GM21619 (cell line): ENCODE measurements around the gene PTPRN.
A peak's percentile ranks its signal among the peaks of the same experiment; 100 is the strongest.

Experiments used
- ATAC-seq: cut with Tn5 transposase; IDR thresholded peaks from one replicate; pipeline ENCODE4 v1.9.1; 2021; ENCODE audit not compliant: unreplicated experiment

Gene PTPRN

GRCh38 chr2:219308142-219309101 is 779 bp downstream of the PTPRN start:
- ATAC-seq, result no peak

- ATAC-seq, result no peak
These were observed 3.2 kb downstream of the PTPRN start for GRCh38 chr2:219306047-219306446.

DNA sequence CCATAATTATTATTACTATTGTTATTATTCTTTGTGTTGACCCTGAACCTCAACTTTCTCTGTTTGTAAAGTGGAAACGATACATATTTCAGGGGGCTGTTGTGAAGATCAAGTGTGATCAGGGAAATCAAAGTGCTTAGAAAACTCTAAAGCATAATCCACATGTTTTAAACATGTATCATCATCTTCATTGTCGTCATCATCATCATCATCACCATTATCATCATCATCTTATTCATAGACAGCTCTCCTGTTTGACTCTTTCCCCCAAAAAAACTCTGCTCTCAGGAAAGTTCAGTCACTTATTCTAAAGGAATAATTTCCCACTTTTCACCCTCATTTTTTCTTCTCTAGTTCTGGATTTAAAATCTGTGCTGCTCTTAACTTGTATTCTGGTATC is 5.0 kb downstream of the PTPRN start:
- ATAC-seq, result no peak

DNA sequence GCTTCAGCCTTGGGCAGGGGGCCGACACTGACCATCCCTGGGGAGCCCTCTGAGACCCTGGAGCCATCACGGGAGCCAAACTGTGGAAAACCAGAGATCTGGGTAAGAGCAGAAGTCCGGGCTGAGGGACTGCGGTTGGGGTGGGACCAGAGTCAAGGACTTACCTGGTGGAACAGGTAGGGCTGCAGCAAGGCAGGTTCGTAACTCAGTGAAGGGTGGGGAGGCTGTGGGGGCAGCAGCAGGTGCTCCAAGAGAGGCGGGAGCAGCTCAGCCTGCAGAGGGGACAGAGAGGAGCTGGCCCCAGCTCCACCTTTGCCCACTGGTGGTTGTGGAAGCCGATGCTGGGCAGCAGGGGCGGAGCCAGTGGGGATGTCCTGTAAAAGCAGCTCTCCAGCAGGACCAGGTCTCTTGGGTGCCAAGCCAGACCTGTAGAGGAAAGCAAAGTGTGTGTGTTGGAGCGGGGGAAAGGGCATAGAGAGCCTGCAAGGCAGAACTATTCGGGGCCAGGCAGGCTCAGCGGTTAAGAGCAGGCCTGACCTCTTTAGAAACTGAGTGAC is 6.7 kb downstream of the PTPRN start:
- no peak for ATAC-seq

- no peak for ATAC-seq
These were observed 9.2 kb downstream of the PTPRN start for GRCh38 chr2:219300022-219300421.

- no peak for ATAC-seq
These were observed 9.8 kb downstream of the PTPRN start for GRCh38 chr2:219299372-219299760.

DNA sequence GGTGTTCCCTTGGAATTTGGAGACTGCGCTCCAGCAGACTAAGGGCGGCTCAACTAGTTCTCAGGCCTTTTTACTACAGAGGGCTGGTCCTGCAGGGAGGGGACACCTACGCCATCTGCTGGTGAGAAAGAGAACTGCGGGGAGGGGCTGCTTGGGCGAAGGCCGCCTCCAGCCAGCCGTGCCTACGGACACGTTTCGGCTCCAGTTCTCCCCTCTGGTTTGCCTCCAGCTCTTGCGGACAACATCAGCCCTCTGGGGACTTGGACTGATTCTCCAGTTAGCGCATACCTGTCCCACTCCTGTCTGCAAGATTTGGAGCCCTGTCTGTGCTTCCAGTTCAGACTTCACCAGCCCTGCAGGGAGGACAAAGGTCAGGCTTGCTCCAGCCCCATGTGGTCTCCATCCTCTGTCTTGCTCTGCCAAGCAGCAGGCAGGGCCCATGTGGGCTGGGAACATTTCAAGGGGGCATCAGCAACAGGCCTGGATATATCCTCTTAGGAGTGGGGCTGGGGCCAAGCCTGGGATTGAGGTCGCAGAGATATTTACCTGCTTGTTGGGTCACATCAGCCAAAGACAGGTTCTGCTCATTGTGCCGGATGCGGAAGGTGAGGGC is 10.3 kb downstream of the PTPRN start:
- ATAC-seq, result peak; percentile 58

DNA sequence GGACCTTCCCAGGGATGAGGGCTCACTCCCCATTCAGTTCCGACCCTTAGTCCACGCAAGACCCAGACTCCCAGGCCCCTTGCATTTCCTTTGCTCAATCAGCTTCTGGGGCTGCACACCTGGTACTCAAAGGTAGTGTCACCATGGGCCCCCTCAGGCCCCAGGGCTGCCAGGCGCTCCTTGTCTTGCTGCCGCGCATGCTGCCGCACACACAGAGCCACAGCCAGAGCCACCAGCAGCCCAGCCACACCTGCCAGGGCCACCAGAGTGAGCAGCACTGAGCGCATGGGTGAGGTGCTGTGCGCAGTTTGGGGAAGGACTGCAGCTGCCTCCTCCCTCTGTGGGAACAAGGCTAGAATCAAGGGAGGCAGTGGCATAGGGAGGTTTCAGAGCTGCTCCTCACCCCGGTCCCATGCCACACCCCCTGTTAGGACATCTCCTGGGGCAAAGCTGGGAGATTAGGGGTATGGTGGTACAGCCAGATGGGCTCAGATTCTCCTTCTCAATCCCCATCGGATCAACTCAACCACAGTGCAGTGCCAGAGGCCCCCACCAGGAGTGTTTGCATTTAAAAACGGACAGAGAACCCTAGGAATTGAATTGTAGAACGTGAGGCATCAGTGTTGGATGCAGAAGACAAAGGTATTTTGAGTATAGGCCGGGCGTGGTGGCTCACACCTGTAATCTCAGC is 11.3 kb downstream of the PTPRN start:
- ATAC-seq, result no peak

DNA sequence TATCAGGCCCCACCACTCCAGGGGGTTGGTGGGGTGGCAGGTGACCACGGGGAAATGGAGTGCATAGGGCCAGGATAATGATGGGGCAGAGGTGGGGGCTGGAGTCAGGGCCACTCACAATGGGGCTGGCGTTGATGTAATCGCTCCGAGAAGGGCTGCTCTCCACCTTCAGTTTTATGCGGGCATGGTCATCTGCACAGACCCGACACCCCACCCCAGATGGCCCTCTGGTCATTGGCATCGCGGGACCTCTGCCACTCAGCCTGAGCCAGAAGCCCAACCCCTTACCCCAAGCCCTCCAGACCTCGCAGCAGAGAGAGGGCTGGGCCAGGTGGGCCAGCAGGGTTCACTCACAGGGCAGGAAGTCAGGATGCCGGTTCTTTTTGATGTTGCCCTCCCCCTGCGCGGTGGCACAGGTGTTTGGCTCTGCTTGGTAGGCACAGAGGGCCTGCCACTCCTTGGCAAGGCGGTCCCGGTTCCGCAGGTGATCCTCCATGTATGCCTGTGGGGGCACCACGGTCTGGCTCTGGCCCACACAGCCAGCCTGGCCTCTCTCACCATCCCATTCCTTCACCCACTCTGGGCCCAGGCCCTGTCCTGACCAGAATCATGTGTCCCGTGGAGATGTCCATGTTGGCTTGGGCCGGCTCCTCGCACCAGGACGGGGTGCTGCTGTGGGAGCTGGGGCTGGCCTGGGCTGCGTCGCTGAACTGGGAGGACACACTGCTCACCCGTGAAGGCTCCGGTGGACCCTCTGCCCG is 12.4 kb downstream of the PTPRN start:
- no peak for ATAC-seq

DNA sequence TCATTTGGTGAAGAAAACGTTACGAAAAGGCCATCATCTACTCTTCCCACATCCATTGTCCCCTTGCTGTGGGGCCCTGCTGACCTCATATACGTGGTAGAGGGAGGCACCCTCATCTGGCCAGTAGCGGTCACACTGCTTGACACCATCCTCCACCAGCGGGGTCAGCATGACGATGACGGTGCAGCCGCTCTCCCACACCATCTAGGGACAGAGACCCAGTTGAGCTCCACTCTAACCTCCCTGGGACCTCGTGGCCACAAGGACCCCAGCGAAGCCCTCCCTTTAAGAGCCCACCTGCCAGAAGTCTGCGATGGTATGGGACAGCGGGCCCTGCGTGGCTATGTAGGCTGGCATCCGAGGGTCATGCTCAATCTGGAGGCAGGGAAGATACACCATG is 13.1 kb downstream of the PTPRN start:
- ATAC-seq, result no peak

- ATAC-seq, result peak; percentile 89
These were observed 14.5 kb downstream of the PTPRN start for GRCh38 chr2:219294356-219295351.

GRCh38 chr2:219293736-219294231 is 15.4 kb downstream of the PTPRN start:
- no peak for ATAC-seq

DNA sequence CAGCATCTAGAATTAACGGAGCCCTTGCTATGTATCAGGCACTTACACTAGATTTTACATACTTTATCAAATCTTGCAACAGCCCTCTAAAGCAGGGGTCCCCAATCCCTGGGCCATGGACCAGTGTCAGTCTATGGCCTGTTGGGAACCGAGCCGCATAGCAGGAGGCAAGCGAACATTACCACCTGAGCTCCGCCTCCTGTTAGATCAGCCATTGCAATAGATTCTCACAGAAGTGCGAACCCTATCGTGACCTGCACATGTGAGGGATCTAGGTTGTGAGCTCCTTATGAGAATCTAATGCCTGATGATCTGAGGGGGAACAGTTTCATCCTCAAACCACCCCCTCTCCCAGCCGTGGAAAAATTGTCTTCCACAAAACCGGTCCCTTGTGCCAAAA is 16.6 kb downstream of the PTPRN start:
- no peak for ATAC-seq

DNA sequence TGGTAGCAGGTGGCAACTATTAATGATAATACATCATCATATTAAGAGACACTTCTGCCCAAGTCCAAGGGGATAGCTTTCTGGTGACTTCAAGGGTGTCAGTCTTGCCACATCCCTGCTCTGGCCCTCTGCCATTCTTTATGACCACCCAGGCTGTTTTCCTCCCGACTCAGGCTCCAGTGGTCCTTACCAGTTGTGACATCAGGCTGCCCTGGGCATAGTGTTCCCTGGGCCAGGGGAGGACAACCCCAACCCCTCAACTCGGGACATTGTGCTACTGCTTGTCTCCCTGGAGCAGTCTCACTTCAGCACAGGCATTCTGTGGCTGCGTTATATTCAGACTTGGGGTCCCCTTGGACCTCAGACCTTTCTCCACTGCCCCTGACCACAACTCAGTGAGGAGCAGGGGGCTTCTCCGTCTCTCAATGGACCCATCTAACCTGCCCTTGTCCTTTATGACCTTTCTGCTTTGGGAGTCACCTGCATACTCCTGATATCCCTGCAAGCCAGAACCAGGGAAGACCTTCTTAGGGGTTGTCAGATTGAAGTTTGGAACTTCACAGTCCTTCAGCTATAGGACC is 17.2 kb downstream of the PTPRN start:
- no peak for ATAC-seq

DNA sequence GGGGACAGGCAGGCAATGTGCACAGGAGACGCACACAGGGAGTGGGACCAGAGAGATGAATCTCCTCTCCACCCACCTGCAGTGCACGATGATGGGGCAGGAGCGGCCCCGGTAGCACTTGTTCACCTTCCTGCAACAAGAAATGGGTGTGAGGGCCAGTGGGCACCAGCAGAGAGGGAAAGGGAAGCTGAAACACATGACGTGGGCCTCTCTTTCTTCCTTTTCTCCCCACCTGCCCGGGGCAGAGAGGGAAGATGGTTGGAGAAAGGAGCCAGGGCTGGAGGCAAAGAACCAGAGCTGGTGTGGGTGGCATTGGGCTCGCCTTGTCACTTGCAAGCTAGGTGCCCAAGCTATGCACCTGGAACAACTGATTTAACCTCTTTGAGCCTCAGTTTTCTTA is 17.8 kb downstream of the PTPRN start:
- no peak for ATAC-seq

DNA sequence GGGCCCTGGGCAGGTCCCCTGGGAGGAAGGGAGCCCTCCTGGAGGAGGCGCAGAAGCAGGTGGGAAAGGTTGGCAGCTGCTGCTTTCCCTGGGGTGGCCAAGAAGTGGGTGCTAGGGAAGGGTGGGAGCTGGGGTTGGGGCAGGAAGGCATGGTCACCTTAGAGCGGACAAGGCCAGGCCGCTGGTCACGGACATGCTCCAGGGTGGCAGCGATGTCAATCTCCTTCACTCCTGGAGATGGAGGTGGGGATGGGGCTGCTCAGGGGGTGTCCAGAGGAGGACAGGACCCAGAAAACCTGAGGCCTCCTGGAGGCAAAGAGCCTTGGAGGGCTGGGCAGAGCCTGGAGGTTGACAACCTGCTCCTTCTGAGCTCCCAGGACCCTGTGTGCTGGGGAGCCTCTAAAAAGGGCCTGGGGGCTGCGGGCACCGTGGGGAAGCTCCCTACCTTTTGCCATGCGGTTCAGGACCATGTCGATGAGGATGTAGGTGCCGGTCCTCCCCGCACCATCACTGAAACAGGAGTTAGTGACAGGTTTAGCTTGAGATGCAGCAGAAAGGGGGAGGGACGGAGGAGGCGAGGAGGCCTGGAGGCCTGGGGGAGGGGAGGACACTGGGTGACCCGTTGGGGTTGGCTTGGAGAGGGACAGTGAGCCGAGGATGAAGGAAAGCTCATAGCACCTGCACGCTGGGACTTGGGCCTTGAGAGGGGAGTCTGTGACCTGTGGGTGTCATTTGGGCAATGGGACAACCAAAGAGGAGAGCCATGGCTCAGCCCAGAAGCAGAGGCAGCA is 18.6 kb downstream of the PTPRN start:
- ATAC-seq, result no peak

GRCh38 chr2:219289537-219290361 is 19.5 kb downstream of the PTPRN start:
- ATAC-seq, result no peak

DNA sequence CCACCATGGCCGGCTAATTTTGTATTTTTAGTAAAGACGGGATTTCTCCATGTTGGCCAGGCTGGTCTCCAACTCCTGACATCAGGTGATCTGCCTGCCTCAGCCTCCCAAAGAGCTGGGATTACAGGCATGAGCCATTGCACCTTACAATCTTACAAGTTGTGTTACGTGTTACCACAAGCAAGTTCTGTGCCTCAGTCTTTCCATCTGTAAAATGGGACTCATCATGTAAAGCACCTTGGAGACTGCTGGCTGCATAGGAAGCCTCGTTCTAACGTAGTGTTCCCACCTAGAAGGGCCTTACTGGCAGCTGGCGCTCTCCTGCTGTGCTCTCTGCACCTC is 20.0 kb downstream of the PTPRN start:
- no peak for ATAC-seq
